ENCODE data around the gene CDC25B. TPM values are rescaled to one million over a fixed set of nuclear protein-coding genes. Genes with fewer than 3 reads are reported as not detected.
A peak's percentile ranks its signal among the peaks of the same experiment; 100 is the strongest.

The CDC25B gene
- total and polyA plus RNA-seq, 10 of the 15 experiments (the other 5 are each of a cell fraction or from before 2014, with no cell fraction given) = 4.6 to 58.8 (median 24.6) TPM

DNA sequence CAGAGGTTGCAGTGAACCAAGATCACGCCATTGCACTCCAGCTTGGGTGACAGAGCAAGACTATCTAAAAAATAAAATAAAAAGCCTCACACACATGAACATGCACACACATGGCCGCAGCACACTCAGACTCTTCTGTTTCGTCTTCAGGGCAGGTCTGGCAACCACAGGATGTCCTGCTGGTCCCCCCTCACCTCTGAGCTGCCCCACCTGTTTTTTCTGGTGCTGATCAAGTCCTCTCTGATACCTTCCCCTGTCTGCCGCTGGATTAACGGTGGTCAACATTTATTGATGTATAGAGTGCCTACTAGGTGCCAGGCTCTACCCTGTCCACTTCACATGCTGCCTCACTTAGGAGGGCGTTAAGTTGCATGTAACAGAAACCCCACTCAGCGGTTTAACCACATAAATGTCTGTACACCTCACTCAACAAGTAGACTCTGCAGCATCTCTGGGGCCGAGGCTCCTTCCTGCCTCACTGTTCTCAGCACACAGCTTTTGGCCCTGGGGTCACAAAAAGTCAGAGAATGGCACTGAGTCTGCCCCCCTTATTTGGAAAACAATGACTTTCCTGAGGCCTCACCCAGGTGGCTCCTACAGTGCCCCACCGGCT lies 19.7 kb downstream of the CDC25B start (continued):
- TF ChIP-seq, protein P1, sequence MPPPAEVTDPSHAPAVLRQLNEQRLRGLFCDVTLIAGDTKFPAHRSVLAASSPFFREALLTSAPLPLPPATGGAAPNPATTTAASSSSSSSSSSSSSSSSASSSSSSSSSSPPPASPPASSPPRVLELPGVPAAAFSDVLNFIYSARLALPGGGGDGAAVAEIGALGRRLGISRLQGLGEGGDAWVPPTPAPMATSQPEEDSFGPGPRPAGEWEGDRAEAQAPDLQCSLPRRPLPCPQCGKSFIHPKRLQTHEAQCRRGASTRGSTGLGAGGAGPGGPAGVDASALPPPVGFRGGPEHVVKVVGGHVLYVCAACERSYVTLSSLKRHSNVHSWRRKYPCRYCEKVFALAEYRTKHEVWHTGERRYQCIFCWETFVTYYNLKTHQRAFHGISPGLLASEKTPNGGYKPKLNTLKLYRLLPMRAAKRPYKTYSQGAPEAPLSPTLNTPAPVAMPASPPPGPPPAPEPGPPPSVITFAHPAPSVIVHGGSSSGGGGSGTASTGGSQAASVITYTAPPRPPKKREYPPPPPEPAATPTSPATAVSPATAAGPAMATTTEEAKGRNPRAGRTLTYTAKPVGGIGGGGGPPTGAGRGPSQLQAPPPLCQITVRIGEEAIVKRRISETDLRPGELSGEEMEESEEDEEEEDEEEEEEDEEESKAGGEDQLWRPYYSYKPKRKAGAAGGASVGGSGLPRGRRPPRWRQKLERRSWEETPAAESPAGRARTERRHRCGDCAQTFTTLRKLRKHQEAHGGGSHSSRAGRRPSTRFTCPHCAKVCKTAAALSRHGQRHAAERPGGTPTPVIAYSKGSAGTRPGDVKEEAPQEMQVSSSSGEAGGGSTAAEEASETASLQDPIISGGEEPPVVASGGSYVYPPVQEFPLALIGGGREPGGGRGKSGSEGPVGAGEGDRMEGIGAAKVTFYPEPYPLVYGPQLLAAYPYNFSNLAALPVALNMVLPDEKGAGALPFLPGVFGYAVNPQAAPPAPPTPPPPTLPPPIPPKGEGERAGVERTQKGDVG (CRISPR knock-in tag; IDR thresholded peaks at IDR 0.05) = no peak
- TF ChIP-seq SRF (IDR thresholded peaks at IDR 0.05; ENCODE audit: low read depth in 2 of 2, low read length in 2 of 2) = no peak

DNA sequence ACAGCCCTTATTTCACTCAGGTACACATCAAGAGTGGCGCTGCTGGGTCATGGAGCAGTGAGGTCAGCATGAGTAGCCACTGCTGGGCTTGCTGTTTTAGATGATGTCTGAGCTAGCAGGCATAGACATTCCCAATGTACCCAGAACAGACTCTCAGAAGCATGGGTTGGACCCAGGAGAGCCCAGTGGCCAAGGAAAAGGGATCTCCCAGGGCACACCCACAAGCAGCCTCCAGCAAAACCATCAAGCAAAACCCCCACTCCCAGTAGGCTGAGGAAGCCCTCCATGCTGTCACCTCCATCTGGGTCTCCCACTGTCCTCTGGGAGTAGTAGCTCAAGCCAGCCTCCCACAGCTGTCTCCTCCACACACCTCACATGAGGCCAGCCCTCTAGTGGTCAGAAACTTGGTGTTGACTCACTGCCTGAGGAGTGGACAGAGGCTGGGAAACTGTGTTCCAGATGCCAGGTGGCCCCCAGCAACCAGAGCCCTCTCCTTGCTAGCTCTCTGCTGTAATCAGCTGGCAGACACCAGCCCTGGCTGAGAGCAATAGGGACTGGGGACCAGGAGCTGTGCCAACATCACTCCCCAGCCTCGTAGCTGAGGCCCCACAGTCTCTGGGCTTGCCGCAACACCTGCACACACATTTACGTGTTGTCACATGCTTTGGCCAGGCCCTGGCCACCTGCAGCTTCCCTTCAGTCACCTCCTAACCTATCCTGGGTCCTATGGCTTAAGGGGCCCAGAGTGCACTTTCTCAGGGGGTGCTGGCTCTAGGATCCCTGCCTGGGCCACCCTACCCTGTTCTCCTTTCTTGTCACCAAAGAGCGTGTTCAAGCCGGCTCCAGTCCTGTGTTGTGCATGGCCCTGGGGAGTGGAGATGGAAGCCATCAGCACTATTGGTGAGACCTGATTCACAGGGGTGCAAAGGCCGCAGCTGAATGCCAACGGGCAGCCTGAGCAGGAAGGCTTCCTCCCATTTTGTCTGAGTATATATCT lies 22.3 kb downstream of the CDC25B start:
- ATAC-seq (peak; percentile 62), FAIRE-seq (no peak), DNase-seq (ENCODE audit: low read depth, low spot score) (no peak)
- Histone ChIP-seq H4K20me1 (ENCODE audit: control insufficient read depth, insufficient read depth) (no peaks in the 10 kb centered on the region), H3K4me3 (no peak overlapping the region), H3K27ac (ENCODE audit: control insufficient read depth, insufficient read depth) (no peak overlapping the region), H3K36me3 (ENCODE audit: control insufficient read depth in 2 of 2, insufficient read depth in 2 of 2, low read length in 1 of 2) (peaks cover 0 to under 1% of the 10 kb centered on the region in 2 experiments; a peak in 3 of 4 replicates), H3K9ac (ENCODE audit: control insufficient read depth, insufficient read depth, low read length) (no peak overlapping the region), H3K9me3 (replicated peaks; ENCODE audit: control insufficient read depth, insufficient read depth, low read length) (no peaks in the 10 kb centered on the region), H3K79me2 (ENCODE audit: control insufficient read depth, insufficient read depth, low read length) (peaks cover 7% of the 10 kb centered on the region), H3K4me1 (ENCODE audit: control insufficient read depth, insufficient read depth, low read length) (peaks cover 5% of the 10 kb centered on the region), H3K27me3 (replicated peaks in 1 of 2; ENCODE audit: control insufficient read depth in 2 of 2, insufficient read depth in 2 of 2, low read length in 1 of 2) (no peaks in the 10 kb centered on the region), H2AFZ (ENCODE audit: control insufficient read depth, low read depth, low read length) (peak overlapping the region; percentile 55), H3K4me2 (ENCODE audit: control insufficient read depth, insufficient read depth) (no peak overlapping the region)
- ChIA-PET CTCF (interaction anchor here (0.8 to 5.5 kb wide), 11 partner anchors 9 to 255 kb away, joined by 3 to 85 read pairs (median 5); partner anchors contain the start of genes CDC25B, CENPB and SPEF1), POLR2A (interaction anchor here (0.5 to 1.0 kb wide), 8 partner anchors 18 to 254 kb away, joined by 3 to 9 read pairs (median 4); partner anchors contain the start of gene RNF24), SMC1A (ENCODE audit: uncharacterized antibody, unreplicated experiment) (interaction anchor here (0.6 to 4.5 kb wide), 11 partner anchors 8 to 102 kb away, joined by 3 to 43 read pairs (median 4); partner anchors contain the start of genes CDC25B and CENPB), RAD21 (ENCODE audit: unreplicated experiment) (interaction anchor here (0.7 to 2.4 kb wide), 5 partner anchors 19 to 125 kb away, joined by 3 to 11 read pairs (median 4); partner anchors contain the start of genes ADISSP, CDC25B and CENPB)
- BruUV-seq (replicated peaks) = no TSS peak
- in situ Hi-C loops (cut with MboI) (no loop called here), intact Hi-C loops (cut with micrococcal nuclease; ENCODE audit: unreplicated experiment) (no loop called here)
- 89% methylated on average over 8 of the region's 8 CpGs for WGBS (ENCODE audit: insufficient coverage, insufficient replicate concordance, low lambda C conversion rate, missing lambda C conversion rate)
- TF ChIP-seq ZNF207 (IDR thresholded peaks at IDR 0.05; ENCODE audit: borderline replicate concordance) = no peak
- TF ChIP-seq BHLHE40 (IDR thresholded peaks at IDR 0.05; ENCODE audit: borderline replicate concordance in 1 of 2, low read depth in 2 of 2, low read length in 1 of 2) = 0 out of 4 replicates have a peak, but pooled peaks of 1 of the 2 experiments have one; percentile 18
- TF ChIP-seq MTA2 (IDR thresholded peaks at IDR 0.05; ENCODE audit: low read depth) = no peak
- TF ChIP-seq ZNF274 (IDR thresholded peaks at IDR 0.05; ENCODE audit: insufficient read depth, insufficient read length) = no peak
- no peak for TF ChIP-seq GABPA (IDR thresholded peaks at IDR 0.05; ENCODE audit: low read depth)
- TF ChIP-seq, protein P2, sequence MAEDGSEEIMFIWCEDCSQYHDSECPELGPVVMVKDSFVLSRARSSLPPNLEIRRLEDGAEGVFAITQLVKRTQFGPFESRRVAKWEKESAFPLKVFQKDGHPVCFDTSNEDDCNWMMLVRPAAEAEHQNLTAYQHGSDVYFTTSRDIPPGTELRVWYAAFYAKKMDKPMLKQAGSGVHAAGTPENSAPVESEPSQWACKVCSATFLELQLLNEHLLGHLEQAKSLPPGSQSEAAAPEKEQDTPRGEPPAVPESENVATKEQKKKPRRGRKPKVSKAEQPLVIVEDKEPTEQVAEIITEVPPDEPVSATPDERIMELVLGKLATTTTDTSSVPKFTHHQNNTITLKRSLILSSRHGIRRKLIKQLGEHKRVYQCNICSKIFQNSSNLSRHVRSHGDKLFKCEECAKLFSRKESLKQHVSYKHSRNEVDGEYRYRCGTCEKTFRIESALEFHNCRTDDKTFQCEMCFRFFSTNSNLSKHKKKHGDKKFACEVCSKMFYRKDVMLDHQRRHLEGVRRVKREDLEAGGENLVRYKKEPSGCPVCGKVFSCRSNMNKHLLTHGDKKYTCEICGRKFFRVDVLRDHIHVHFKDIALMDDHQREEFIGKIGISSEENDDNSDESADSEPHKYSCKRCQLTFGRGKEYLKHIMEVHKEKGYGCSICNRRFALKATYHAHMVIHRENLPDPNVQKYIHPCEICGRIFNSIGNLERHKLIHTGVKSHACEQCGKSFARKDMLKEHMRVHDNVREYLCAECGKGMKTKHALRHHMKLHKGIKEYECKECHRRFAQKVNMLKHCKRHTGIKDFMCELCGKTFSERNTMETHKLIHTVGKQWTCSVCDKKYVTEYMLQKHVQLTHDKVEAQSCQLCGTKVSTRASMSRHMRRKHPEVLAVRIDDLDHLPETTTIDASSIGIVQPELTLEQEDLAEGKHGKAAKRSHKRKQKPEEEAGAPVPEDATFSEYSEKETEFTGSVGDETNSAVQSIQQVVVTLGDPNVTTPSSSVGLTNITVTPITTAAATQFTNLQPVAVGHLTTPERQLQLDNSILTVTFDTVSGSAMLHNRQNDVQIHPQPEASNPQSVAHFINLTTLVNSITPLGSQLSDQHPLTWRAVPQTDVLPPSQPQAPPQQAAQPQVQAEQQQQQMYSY (CRISPR knock-in tag; IDR thresholded peaks at IDR 0.05) = no peak
- no peak for TF ChIP-seq NFIC (IDR thresholded peaks at IDR 0.05; ENCODE audit: low read depth, low read length)

Data from GM12878 (cell line).